ENCODE data around the gene CRACR2B.

Gene CRACR2B

DNA sequence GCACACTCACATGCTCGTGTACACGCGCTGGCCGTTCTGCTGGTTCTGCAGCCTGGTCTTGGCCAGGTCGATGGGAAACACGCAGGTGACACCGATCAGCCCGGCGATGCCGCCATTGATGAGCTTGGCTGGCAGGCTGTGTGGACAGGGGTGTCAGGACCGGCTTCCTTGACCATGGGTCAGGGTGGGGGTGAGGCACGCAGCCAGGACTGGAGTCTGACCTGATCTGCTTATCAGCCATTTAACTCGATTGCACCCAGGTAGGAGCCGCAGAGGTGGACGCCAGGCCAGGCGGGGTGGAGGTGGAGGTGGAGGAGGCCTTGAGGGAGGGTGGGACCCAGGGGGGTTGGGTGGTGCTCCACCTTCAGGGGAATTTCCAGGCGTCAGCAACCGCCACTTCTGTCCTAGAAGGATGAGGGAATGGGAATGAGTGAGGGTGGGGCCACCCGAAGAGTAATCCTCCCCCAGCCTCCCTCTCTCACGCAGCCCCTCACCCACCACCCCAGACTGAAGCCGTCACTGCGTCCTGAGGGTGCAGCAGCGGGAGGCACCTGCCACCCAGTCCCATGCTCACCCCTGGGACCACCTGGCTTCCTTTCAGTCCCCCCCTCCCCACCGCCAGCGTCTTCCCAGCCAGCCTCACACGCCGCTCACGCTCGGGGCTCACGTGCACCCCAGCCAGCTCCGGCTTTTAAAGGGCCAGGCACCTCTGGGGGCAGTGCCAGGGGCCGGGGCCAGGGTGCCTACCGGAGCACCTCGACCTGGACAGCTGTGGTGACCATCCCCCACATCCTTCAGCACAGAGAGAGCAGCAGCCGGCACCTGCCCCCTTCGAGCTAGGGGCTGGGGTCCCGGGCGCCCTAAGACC lies 32.7 kb upstream of the CRACR2B start:
- peak; percentile 43 for DNase-seq (ENCODE audit: low read depth)

DNA sequence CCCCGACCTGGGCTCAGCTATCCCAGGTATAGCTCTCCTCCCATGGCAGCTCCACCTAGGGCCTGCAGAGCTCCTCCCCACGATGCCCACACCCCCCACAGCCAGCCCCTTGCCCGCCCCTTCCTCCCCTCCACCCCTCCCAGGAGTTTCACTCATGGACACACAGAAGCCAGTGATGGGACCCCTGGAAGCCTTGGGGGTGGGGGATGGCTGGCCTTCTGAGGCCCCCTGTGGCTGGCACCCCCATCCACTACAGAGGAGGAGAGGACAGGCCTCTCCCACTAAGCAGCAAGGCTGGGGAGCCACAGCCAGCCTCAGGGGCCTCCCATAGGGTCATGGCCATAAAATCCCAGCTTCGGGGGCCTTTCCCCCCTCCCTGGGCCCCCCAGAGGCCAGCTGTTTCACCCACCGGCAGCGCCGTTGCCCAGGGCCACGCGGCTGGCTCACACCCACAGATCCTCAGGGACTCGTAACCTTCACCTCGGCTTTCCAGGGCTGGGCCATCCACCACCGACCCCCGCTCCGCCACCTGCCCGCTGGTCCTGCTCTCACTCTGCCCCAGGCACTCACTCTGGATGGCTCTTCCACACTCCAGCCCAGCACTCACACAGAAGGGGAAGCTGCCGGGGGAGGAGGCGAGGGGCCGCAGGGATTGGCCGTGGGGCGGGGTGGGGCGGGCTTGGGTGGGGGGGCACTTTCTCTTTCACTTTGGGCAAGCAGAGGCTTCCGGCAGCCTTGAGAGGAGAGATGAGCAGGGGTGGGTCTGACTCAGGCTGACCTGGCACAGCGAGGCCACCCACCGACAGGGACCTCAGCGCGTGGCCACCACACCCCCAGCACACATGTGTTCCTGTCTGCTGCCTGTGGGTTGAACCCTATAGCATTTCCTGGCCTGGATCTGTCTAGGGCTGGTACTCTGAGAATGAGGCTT lies 31.8 kb upstream of the CRACR2B start:
- DNase-seq (ENCODE audit: low read depth) = peak; percentile 95

DNA sequence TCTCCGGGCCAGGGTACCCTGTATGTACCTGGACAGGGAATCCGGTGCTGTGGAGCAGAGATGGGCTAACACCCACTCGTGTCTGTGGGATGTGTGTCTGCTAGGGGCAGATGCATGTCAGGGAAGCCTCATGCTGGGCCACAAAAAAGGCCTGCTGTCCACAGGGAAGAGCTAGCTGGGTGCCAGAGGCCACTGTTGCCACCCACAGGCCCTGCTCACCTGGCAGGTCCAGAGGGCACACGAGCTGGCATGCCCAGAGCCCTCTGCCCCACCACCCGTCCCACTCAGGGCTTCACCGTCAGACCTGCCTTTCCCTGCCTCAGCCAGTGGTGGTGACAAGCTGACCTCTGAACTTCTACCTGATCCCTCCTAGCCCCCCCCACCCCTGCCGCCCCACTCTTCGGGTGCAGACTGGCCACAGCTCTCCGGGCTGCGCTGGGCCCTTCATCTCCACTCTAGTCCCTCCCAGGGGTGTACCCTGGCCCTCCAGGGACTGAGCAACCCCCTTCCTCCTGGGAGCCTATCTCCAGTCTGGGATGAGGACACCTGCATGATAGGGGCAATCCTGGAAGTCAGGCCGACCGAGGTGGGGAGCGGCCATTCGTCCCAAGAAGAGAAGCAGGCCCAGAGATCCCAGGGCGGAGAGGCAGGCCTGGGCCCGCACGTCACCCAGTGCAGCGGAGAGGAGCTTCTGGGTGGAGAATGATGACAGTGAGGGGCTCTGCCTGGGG lies 31.0 kb upstream of the CRACR2B start:
- no peak for DNase-seq (ENCODE audit: low read depth)

DNA sequence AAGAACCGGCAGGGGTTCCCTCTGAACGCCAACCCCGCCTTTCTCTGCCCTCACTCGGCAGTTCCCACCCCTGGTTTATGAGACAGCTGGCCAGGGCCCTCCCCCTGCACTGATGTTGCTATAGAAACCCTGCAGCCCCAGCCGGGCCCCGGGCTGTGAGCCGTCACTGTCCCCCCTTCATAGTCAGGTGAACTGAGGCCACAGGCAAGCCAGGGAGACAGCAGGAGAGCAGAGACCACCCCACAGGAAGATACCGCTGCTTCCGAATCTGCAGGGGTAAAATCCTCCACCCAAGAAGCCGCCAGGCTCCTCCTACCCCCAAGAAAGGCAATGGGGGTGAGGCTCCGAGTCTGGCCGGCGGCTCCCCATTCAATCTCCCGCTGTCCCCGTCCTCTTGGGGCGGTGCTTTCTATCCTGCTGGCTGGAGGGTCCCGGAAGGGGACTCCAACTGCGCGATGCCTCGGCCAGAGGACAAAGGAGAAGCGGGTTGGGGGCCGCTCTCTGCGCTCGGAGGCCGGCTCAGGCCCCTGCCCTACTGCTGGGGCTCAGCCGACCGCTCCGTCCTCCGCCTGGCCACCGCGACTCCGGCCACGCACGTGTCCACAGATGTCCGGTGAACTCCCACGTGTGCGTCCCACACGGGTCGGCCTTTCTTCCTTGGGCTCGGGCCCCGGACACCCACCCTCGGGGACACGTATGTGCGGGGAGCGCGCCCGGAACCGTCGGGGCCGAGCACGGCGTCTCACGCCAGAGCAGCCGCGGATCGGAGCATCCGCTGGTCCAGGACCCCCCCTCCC lies 30.2 kb upstream of the CRACR2B start:
- DNase-seq (ENCODE audit: low read depth) = peak; percentile 86

DNA sequence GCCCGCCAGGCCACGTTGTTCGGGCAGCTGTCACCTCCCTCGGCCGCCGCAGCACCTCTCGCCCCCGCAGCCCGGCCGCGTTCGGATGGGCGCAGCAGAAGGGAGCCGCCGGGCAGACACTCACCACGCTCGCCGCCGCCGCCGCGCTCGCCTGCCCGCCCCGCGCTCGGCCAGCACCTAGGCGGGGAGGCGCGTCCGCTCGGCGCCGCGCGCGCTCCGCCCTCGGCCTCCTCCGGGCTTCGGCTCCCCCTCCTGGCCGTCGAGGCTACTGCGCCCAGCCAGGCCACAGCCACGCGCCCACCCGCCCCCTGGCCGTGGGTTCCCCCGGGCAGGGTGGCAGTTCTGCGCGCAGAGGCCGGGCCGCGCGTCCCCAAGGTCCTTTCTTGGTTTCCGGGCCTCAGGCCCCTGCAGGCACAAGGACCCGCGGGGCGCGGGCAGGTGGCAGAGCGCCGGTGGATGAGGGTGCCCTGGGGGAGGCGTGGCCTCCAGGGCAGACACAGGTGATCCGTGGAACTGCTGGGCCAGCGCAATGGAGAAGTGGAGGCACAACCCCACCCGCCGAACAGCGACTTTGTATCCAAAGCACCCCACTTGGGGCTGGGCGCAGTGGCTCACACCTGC lies 29.5 kb upstream of the CRACR2B start, which contains the start of gene SLC25A22:
SLC25A22 (minus strand) TSS at position 189 of the 621 bp plus-strand sequence. CDS start 3,275 bp downstream, outside the sequence.
- DNase-seq (ENCODE audit: low read depth) = peak; percentile 86

DNA sequence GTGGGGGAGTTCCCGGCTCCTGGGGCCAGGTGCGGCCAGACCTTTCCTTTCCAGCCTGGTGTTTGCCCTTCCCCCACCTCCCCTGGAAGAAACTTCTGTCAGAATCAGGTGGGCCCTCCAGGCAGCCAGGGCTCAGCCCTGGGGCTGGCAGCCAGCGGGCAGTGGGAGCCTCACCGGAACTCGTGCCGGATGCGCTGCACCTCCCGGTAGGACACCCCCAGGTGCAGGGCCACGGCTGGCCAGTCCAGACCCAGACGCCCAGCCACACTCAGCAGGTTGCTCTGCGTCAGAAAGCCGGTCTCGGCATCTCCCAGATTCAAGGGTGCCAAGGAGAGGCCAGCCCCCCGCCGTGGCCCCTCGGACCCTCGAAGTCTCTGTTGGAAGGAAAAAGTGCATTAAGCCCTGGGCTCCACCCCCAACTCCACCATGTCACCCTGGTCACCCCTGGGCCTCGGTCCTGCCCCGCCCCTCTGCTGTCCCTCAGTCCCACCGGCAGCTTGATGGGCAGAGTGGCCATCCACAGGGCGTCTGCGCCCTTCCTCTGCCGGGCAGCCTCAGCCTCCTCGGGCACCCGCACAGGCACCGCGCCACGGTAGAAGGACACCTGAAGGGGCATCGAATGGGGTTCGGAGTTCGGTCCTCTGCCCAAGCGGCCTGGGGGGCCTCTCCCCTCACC lies 27.9 kb upstream of the CRACR2B start:
- no peak for DNase-seq (ENCODE audit: low read depth)

DNA sequence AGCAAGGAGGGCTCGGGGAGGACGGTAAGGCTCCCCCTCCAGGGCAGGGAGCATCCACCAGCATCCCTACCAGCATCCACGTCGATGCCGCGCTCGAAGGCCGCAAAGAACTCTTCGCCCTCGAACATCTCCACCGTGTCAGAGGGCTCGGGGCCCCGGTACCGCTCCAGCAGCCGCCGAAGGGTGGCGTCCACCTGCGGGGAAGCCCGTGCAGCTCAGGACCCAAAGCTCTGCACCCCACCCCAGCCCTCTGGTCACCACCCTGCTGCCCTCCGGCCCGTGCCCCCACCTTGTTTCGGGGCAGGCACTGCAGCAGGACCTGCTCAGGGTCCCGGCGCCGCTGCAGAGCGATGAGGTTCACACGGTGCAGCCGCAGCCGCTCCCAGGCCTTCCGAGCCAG lies 27.2 kb upstream of the CRACR2B start:
- DNase-seq (ENCODE audit: low read depth) = no peak

DNA sequence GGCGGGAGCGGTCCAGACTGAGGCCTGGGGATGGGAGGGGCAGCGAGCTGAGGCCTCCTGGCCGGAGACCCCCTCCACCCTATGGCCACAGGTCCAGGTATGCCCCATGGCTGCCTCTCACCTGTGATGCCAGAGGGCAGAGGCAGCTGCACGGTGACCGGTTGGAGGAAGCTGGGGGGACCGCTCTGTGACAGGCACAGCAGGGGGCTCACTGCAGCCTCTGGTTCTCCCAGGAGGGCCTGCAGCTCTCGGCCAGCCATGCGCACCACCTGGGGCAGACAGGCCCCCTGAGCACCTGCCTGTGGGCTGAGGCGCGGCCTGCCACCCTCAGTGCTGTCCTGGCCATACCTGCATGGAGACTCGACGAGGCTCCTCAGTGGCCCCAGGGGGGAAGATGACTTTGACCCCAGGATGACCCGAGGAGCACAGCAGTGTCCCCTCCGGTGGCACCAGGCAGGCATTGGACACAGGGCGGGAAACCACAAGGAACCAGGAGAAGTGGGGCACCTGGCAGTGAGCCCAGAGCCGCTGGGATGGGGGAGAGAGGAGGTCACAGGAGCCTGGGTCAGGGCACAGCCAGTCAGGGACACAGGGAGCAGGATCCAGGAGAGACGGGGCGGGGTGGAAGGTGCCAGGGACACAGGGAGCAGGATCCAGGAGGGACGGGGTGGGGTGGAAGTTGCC lies 26.5 kb upstream of the CRACR2B start:
- DNase-seq (ENCODE audit: low read depth) = no peak

DNA sequence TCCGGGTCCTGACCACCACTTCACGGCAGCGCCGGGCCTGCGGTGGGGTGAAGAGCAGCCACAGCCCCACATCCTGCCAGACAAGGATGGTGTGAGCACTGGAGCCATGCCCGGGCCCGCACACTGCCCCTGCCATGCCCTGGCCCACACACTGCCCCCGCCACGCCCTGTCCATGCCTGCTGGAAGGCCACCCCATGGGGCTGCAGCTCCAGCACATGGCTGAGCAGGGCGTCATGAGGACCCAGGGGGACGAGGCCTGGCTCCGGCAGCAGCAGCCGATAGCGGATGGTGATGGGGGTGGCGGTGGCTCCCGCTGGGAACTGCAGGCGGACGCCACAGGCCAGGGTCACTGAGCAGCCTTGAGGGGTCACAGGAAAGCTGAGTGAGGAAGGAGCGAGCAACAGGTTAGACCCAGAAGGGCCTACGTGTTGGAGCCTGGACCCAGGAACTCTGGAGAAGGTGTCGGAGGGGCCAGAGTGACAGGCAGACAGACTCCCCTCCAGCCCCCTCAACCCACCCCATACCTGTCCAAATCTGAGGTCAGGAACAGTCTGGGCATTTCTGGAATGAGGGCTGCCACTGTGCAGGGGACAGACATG lies 25.6 kb upstream of the CRACR2B start:
- DNase-seq (ENCODE audit: low read depth) = no peak

DNA sequence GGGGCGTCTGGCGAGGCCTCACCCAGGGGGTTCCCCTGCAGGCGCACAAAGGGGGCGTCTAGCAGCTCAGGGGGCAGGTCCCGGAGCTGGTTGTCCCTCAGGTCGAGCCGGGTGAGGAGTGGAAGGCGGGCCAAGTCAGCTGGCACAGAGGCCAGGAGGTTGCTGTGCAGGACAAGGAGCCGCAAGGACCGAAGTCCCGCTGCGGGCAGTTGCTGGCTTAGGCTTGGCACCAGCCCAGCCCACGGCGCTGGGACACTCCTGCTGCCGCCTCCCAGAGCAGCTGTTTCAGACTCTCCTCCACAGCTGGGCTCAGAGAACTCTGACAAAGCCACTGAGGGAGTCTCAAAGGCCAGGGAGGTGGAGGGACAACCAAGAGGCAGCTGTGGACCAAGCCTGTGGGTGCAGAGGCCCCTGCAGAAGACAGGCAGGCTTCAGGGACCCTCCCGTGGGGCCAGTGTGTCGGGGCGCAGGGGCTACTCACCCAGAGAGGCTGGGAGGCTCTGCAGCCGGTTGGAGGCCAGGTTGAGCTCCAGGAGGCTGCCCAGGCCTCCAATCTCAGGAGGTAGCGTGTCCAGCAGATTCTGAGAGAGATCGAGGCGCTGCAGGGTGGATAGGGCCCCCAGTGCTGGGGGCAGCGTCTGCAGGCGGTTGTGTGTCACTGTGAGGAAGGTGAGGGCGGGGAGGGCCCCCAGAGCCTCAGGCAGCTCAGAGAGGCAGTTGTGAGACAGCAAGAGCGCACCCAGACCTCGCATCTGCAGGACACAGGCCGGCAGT lies 24.8 kb upstream of the CRACR2B start:
- no peak for DNase-seq (ENCODE audit: low read depth)

DNA sequence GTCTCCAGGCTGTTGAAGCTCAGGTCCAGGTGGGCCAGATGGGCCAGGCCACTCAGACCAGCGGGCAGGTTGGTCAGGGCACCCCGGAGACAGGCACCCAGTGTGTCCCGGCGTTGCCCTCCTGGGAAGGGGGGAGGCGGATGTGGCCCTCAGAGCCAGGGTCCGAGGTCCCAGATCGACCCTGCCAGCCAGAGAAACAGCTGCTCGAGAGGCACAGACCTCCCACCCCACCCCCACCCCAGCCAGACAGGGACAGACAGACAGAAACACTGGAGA lies 24.3 kb upstream of the CRACR2B start:
- DNase-seq (ENCODE audit: low read depth) = no peak

DNA sequence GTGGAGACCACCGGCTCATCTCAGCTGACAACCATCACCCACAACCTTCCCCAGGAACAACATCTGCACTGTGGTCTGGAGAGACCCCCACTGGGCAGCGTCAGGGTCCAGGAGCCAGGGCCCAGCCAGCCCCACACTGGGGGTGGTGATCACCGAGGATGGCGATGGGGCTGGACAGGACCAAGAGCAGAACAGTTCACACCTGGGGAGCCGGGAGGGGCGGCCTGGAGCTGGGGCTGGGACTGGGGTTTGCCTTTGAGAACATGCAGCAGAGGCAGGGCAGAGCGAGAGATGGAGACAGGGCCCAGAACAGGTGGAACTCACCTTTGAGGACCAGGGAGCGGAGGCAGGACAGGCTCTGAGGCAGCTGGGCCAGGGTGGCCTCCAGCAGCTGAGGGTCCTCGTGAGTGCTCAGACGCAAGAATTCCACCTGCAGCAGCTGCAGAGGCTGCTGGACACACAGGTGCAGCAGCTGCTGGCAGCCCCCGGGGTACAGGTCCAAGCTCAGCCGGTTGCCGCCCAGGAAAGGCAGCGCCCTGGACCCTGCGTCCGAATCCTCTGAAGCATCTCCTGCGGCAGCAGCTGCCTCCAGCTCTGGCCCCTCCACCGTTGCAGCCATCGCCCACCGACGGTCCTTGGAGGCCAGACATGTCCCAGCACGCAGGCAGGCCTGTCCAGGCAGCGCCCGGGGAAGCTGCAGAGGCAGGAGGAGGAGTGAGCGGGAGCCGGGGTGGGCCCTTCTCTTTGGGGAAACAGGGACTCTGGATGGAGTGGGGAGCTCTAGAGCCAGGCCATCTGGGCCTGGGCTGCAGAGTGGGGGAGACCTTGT lies 23.7 kb upstream of the CRACR2B start:
- no peak for DNase-seq (ENCODE audit: low read depth)

DNA sequence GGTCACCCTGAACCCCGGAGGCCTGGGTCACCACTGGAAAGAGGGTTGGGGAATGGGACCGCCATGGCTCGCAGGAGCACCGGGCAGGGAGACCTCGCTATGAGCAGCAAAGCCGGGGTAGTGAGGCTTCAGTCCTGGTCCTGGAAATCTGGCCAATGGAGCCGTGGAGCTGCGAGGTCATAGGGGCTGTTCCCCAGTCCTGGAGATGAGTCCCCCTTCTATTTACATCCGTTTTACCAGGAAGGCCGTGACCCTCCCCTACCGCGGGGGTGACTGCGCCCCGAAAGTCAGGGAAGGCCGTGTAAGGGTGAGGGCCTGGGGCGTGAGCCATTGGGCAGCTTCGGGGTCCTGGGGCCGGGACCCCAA lies 23.1 kb upstream of the CRACR2B start:
- DNase-seq (ENCODE audit: low read depth) = no peak

DNA sequence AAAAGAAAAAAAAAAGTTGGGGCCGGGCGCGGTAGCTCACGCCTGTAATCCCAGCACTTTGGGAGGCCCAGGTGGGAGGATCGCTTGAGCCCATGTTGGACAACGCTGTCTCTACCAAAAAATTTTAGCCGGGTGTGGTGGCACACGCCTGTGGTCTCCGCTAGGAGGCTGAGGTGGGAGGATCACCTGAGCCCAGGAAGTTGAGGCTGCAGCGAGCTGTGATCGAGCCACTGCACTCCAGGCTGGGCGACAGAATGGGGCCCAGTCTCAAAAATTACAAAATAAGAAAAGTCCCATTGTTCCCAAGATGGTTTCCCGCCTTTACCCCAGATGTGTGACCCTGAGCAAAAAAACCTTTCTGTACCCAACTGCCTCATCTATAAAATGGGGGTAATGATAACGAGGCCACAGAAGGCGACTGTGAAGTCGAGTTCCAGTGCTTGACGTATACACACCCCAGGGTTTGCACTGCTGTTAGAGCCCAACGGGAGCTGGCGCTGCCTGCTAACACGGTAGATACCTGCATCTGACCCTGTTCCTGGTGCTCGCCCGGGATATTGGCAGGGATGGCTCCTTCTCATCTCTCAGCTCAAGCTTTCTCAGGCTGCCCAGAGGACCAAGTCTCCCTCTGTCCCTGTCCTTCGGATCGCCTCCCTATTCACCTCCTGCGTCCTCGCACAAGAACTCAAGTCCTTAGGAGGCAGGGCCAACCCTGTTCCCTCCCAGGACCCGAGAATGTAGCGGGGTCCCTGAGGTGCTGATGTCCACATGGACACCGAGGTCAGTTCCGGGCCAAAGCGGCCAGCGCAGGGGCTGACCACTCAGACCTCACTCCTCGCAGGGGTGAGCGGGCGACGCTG lies 19.1 kb upstream of the CRACR2B start:
- DNase-seq (ENCODE audit: low read depth) = no peak

DNA sequence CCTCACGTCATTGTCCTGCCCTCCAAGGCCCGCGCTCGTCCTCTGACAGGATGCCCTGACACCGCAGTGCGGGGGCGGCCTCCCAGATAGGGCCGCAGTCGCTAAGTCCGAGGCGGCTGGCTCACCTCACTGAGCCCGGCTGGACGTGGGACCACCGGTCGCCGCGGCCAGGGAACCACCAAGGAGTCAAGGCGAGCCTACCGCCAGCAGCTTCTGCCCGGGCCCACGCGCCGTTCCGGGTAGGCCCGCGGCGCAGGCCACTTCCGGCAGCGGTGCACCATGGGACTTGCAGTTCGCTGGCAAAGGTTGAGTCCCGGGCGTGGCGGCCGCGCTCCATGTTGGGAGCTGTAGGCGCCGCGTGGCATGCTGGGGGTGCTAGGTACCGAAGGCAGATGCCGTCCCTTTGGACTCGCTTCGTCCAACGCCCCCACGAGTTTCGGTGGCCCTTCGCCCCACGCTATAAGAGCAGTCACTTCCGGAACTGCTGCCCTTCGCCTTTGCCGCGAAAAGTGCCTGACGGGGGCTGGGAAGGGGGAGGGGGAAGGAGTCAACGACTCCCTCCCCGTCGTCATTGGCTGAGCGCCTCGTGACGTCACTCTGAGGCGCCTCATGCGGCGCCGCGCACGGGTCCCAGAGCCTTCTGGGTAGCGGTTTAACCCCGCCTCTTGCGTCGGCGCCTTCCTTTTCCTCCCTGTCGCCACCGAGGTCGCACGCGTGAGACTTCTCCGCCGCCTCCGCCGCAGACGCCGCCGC lies 18.3 kb upstream of the CRACR2B start, which contains the start of gene RPLP2:
RPLP2 (plus strand) TSS at position 681 of the 753 bp plus-strand sequence. CDS start 268 bp downstream, outside the sequence.
- DNase-seq (ENCODE audit: low read depth) = peak; percentile 97

DNA sequence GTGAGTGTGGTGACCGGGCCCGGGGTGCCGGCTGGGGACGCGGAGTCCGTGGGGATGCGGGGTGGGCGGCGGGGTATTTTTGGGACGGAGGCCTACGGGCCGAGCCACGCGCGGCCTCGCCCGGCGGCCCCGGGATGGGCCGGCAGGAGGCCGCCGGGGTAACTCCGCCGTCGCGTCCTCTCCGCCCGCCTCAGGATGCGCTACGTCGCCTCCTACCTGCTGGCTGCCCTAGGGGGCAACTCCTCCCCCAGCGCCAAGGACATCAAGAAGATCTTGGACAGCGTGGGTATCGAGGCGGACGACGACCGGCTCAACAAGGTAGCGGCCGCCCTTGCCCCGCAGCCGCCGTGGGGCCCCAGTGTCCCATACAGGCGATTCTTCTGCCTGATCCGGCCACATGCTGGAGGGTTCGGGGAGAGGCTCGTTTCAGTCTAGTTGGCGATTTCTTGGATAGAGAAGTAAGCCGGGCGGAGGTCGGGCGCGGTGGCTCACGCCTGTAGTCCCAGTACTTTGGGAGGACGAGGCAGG lies 17.6 kb upstream of the CRACR2B start:
- no peak for DNase-seq (ENCODE audit: low read depth)

Data from ELR (cell line).